ENCODE measurements around the gene CFAP107.

CFAP107 gene

DNA sequence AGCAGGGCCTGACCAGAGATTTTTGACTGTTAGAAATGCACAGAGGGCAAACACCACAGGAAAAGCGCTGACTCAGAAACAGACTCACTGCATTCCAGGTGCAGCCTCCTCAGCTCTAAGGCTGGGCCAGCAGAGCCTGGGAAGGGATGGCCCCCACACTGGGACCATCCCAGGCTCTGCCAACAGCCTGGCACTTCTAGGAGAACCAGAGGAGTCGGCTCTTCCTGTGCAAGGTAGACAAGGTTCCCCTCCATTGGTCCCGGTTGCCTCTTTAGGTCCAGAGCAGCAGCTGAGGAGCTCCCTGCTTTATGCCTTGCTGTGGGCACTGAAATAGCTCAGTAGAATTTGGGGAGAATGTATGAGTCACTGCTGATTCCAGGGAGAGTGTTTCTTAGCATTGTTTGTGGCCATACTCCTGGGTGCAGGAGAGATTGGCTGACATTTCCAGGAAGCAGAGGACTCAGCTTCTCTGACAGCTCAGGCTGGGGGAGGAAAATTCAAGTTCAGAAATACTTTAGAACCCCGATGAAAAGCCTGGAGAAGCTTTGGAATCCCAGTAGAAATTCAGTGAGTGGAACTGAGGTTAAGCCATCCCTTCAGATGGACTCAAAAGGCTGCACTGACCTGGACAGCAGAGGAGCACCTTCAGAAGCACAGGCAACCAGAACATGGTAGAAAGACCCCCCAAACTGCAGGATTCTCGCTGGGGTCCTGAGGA lies 64.8 kb downstream of the CFAP107 start:
- H3K79me2 ChIP-seq (ENCODE audit: low read length) = no peaks in the 10 kb centered on the region
- no peak overlapping the region for H3K27ac ChIP-seq (ENCODE audit: low read length)
- no peak overlapping the region for H3K4me2 ChIP-seq (ENCODE audit: low read length)
- H3K9me3 ChIP-seq (ENCODE audit: insufficient read depth, low read length) = no peaks in the 10 kb centered on the region
- H3K36me3 ChIP-seq (replicated peaks; ENCODE audit: low read depth, low read length) = no peaks in the 10 kb centered on the region
- TF ChIP-seq, protein P1, sequence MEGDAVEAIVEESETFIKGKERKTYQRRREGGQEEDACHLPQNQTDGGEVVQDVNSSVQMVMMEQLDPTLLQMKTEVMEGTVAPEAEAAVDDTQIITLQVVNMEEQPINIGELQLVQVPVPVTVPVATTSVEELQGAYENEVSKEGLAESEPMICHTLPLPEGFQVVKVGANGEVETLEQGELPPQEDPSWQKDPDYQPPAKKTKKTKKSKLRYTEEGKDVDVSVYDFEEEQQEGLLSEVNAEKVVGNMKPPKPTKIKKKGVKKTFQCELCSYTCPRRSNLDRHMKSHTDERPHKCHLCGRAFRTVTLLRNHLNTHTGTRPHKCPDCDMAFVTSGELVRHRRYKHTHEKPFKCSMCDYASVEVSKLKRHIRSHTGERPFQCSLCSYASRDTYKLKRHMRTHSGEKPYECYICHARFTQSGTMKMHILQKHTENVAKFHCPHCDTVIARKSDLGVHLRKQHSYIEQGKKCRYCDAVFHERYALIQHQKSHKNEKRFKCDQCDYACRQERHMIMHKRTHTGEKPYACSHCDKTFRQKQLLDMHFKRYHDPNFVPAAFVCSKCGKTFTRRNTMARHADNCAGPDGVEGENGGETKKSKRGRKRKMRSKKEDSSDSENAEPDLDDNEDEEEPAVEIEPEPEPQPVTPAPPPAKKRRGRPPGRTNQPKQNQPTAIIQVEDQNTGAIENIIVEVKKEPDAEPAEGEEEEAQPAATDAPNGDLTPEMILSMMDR (IDR thresholded peaks at IDR 0.05; ENCODE audit: low read depth, low read length) = no peak
- TF ChIP-seq EZH2phosphoT487 (IDR thresholded peaks at IDR 0.05; ENCODE audit: low read depth) = no peak
- no peaks in the 10 kb centered on the region for H3K27me3 ChIP-seq (ENCODE audit: low read depth, low read length)
- no peak overlapping the region for H2AFZ ChIP-seq (ENCODE audit: low read depth, low read length)
- no peak overlapping the region for H3K9ac ChIP-seq (ENCODE audit: low read length)
- H4K20me1 ChIP-seq (ENCODE audit: insufficient read depth, low read length) = no peaks in the 10 kb centered on the region
- no peak overlapping the region for H3K4me3 ChIP-seq (ENCODE audit: low read length)
- H3K4me1 ChIP-seq (ENCODE audit: low read length) = no peaks in the 10 kb centered on the region

DNA sequence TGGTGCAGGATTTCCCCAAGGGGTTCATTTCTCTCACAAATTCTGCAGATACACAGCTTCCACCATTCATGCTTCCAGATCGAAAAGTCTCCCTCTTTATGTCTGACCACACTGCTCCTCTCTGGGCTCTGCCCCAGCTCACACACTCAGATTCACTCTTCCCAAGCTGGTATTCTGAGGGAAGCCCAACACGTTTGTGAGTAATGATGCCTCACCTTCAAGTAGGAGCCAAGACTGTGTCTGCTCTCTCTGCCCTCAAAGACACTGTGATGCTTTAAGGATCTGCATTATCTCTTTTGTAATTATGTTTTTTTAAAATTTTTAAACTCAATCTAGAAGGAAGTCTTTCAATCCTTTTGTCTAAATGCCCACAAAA lies 65.4 kb downstream of the CFAP107 start:
- no peak for TF ChIP-seq EZH2phosphoT487 (IDR thresholded peaks at IDR 0.05; ENCODE audit: low read depth)
- Histone ChIP-seq H3K9me3 (ENCODE audit: insufficient read depth, low read length) (no peaks in the 10 kb centered on the region), H3K27me3 (ENCODE audit: low read depth, low read length) (no peaks in the 10 kb centered on the region), H3K4me3 (ENCODE audit: low read length) (no peak overlapping the region), H3K4me1 (ENCODE audit: low read length) (no peaks in the 10 kb centered on the region), H3K4me2 (ENCODE audit: low read length) (no peak overlapping the region), H4K20me1 (ENCODE audit: insufficient read depth, low read length) (no peaks in the 10 kb centered on the region), H3K27ac (ENCODE audit: low read length) (no peak overlapping the region), H2AFZ (ENCODE audit: low read depth, low read length) (no peak overlapping the region), H3K9ac (ENCODE audit: low read length) (no peak overlapping the region), H3K36me3 (replicated peaks; ENCODE audit: low read depth, low read length) (no peaks in the 10 kb centered on the region), H3K79me2 (ENCODE audit: low read length) (no peaks in the 10 kb centered on the region)
